ENCODE measurements around the gene TBC1D14. TPM values are rescaled to one million over a fixed set of nuclear protein-coding genes. Genes with fewer than 3 reads are reported as not detected.
A peak's percentile ranks its signal among the peaks of the same experiment; 100 is the strongest.

The TBC1D14 gene
- total and polyA plus RNA-seq, 11 donors: 9.8 to 51.0 (median 34.3) TPM

DNA sequence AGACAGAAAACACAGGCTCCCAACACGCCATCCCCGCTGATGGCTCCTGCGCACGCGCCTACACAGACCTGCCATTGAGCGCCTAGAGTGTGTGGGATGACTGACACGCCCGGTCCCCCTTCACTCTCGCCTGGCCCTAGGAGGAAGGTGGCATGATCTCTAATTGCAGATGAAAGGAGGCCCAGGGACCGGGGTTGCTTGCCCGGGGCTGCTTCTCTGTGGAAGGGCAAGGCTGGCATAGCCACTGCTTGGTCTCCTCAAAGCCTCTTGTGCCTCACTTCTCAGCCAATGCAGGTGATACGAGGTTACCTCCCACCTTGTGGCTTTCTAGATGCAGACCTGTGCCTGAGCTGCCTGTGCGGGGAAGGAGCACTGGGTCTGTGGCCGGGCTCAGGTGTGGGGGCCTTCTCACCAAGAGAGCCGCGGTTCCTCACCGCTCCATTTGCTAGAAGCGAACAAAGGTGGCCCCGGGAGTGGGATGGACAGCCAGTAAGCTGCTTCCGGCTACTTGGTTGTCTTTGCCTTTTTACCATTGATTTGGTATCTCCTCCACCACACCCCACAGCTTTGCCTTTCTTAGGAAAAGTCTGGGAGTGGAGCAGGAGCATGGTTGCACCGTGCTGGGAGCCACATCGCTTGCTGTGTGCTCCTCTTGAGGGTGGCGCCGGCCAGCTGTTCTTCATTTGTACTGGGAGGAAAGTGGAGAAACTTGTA, 47.0 kb downstream of the TBC1D14 start:
- no peaks in the 10 kb centered on the region for H3K9me3 ChIP-seq
- H3K36me3 ChIP-seq: no peaks in the 10 kb centered on the region
- ATAC-seq: no peak
- intact Hi-C loops (cut with DNase I): no loop called here
- H3K4me3 ChIP-seq: no peak overlapping the region
- H3K27me3 ChIP-seq: no peaks in the 10 kb centered on the region
- peak in 1 of 5 donors; percentile 15 for DNase-seq
- TF ChIP-seq POLR2A (IDR thresholded peaks at IDR 0.05): no peak
- TF ChIP-seq, protein P1, sequence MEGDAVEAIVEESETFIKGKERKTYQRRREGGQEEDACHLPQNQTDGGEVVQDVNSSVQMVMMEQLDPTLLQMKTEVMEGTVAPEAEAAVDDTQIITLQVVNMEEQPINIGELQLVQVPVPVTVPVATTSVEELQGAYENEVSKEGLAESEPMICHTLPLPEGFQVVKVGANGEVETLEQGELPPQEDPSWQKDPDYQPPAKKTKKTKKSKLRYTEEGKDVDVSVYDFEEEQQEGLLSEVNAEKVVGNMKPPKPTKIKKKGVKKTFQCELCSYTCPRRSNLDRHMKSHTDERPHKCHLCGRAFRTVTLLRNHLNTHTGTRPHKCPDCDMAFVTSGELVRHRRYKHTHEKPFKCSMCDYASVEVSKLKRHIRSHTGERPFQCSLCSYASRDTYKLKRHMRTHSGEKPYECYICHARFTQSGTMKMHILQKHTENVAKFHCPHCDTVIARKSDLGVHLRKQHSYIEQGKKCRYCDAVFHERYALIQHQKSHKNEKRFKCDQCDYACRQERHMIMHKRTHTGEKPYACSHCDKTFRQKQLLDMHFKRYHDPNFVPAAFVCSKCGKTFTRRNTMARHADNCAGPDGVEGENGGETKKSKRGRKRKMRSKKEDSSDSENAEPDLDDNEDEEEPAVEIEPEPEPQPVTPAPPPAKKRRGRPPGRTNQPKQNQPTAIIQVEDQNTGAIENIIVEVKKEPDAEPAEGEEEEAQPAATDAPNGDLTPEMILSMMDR (IDR thresholded peaks at IDR 0.05): no peak
- 91 to 94% (median 92%) methylated on average over 15 to 24 of the region's 24 CpGs for WGBS, 4 donors
- peaks cover 0 to 23% (median 7%) of the 10 kb centered on the region in 12 donors for H3K4me1 ChIP-seq
- H3K27ac ChIP-seq: no peak overlapping the region

DNA sequence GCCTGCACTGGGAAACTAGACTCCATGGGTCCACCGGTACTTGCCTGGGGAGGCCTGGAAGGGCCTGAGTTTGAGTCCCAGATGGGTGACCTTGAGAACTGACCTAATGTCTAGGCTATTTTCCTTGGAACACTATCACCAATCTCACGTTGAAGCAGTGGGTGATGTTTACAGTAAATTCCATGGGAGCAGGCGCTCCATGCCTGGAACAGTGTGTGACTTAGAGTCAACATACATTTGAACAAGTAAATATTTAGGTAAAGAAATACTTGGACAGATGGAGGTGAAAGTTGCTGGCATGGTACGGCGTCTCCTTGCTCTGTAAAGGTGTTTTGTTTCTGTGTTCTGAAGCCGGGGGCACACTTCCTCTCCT, 47.5 kb downstream of the TBC1D14 start:
- H3K27me3 ChIP-seq: no peaks in the 10 kb centered on the region
- H3K4me1 ChIP-seq: peaks cover 0 to 23% (median 7%) of the 10 kb centered on the region in 12 donors
- H3K27ac ChIP-seq: no peak overlapping the region
- H3K36me3 ChIP-seq: no peaks in the 10 kb centered on the region
- TF ChIP-seq, protein P1 (IDR thresholded peaks at IDR 0.05): no peak
- no peak for TF ChIP-seq POLR2A (IDR thresholded peaks at IDR 0.05)
- ATAC-seq: no peak
- 82 to 85% (median 83%) methylated on average over 6 of the region's 6 CpGs for WGBS, 4 donors
- intact Hi-C loops (cut with DNase I): no loop called here
- H3K4me3 ChIP-seq: no peak overlapping the region
- H3K9me3 ChIP-seq: no peaks in the 10 kb centered on the region
- DNase-seq: no peak

DNA sequence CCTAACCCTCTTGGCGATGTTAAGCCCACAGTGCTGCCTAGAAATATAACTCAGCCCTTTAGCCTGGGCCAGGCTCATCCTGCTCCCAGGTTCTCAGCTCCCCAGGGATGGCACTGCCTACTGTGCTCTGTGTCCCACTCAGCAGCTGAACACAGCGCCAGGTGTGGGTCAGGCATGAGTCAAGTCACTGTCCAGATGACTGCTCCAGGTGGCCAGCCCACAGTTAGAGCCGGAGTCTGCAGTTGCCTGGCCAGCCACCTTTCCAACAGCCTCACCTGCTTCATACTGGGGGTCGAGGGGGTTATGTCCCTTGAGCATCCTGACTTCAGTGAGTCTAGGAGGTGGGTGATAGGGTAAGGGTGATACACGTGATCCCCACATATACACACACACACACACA, 48.4 kb downstream of the TBC1D14 start:
- DNase-seq: no peak
- H3K36me3 ChIP-seq: no peaks in the 10 kb centered on the region
- ATAC-seq: no peak

DNA sequence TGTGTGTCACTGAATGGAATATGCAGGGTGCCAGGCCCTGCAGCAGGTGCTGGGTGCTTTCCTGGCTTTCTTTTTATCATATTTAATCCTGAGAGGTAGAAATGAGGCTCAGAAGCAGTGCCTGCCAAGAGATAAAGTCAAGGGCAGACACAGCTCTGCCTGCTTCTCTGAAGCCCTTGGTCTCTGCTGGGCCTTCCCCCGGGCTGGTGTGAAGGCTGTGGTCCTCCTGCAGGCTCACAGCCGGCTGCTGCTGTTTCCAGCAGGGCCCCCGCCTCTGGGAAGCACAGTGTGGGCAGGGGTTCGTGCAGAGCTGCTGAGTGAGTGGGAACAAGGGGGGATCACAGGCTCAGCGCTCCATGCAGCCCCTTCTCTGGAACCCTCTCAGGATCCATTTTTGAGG, 49.6 kb downstream of the TBC1D14 start:
- no peak overlapping the region for H3K4me3 ChIP-seq
- no peak overlapping the region for H3K27ac ChIP-seq
- H3K27me3 ChIP-seq: no peaks in the 10 kb centered on the region
- TF ChIP-seq, protein P1 (IDR thresholded peaks at IDR 0.05): no peak
- TF ChIP-seq POLR2A (IDR thresholded peaks at IDR 0.05): no peak
- peak in 1 of 4 donors; percentile 15 for ATAC-seq
- H3K9me3 ChIP-seq: no peaks in the 10 kb centered on the region
- H3K4me1 ChIP-seq: peaks cover 0 to 27% (median 3%) of the 10 kb centered on the region in 12 donors
- intact Hi-C loops (cut with DNase I): no loop called here
- 78 to 89% (median 83%) methylated on average over 3 to 5 of the region's 5 CpGs for WGBS, 4 donors
- DNase-seq: no peak
- no peaks in the 10 kb centered on the region for H3K36me3 ChIP-seq

More for the DNA sequence above, 48.4 kb downstream of the TBC1D14 start:
- H3K27ac ChIP-seq: no peak overlapping the region
- no peaks in the 10 kb centered on the region for H3K27me3 ChIP-seq
- intact Hi-C loops (cut with DNase I): no loop called here
- H3K4me1 ChIP-seq: peaks cover 0 to 23% (median 7%) of the 10 kb centered on the region in 12 donors
- no peak overlapping the region for H3K4me3 ChIP-seq
- TF ChIP-seq, protein P1 (IDR thresholded peaks at IDR 0.05): no peak
- no peak for TF ChIP-seq POLR2A (IDR thresholded peaks at IDR 0.05)
- whole genome bisulfite sequencing, 4 donors: 91 to 98% (median 94%) methylated on average over 5 of the region's 5 CpGs
- H3K9me3 ChIP-seq: no peaks in the 10 kb centered on the region

All from heart left ventricle (tissue), 16 donors.